Type B pancreatic cell (in vitro differentiated cells): ENCODE data around the gene CUL1. TPM values are rescaled to one million over a fixed set of nuclear protein-coding genes. Genes with fewer than 3 reads are reported as not detected.
A peak's percentile ranks its signal among the peaks of the same experiment; 100 is the strongest.

Experiments used
- DNase-seq: peaks from one replicate; pipeline ENCODE4 v3.0.0; 2021; ENCODE audit warnings: mixed read lengths; ENCODE audit not compliant: unreplicated experiment; ENCODE audit errors: extremely low spot score
- H3K27ac Mint-ChIP-seq: 2 replicates; pipeline ENCODE4 v1.8.0; 2021; ENCODE audit warnings: mild to moderate bottlenecking, mixed read lengths
- H3K27me3 Mint-ChIP-seq: 2 replicates; pipeline ENCODE4 v1.8.0; 2021; ENCODE audit warnings: mixed read lengths
- H3K36me3 Mint-ChIP-seq: 2 replicates; pipeline ENCODE4 v1.8.0; 2021; ENCODE audit warnings: mixed read lengths
- H3K4me1 Mint-ChIP-seq: one replicate; pipeline ENCODE4 v1.8.0; 2021; ENCODE audit warnings: mixed read lengths; ENCODE audit not compliant: unreplicated experiment
- H3K4me3 Mint-ChIP-seq: 2 replicates; pipeline ENCODE4 v1.8.0; 2021; ENCODE audit warnings: mild to moderate bottlenecking, mixed read lengths
- H3K9me3 Mint-ChIP-seq: 2 replicates; pipeline ENCODE4 v1.8.0; 2021; ENCODE audit warnings: mixed read lengths
- total RNA-seq: library from RNA; stranded (reverse); gene quantifications from 2 replicates; pipeline ENCODE4 v1.2.1, GENCODE V29; 2021; ENCODE audit warnings: low replicate concordance
- TF ChIP-seq, protein P1 (sequence below): fragments of 200-600 bp; sonication (generic); conservative IDR thresholded peaks from 2 replicates; pipeline ENCODE4 v1.5.0; 2021; ENCODE audit warnings: antibody characterized with exemption, mild to moderate bottlenecking

The CUL1 gene
- total RNA-seq, 1 donor from 2014 or later: 57.3 TPM

- Mint-ChIP-seq H3K4me1 (no peaks in the 10 kb centered on the region), H3K27ac (no peak overlapping the region), H3K27me3 (no peaks in the 10 kb centered on the region), H3K4me3 (no peak overlapping the region), H3K9me3 (no peaks in the 10 kb centered on the region), H3K36me3 (peaks cover 51% of the 10 kb centered on the region)
- TF ChIP-seq, protein P1, sequence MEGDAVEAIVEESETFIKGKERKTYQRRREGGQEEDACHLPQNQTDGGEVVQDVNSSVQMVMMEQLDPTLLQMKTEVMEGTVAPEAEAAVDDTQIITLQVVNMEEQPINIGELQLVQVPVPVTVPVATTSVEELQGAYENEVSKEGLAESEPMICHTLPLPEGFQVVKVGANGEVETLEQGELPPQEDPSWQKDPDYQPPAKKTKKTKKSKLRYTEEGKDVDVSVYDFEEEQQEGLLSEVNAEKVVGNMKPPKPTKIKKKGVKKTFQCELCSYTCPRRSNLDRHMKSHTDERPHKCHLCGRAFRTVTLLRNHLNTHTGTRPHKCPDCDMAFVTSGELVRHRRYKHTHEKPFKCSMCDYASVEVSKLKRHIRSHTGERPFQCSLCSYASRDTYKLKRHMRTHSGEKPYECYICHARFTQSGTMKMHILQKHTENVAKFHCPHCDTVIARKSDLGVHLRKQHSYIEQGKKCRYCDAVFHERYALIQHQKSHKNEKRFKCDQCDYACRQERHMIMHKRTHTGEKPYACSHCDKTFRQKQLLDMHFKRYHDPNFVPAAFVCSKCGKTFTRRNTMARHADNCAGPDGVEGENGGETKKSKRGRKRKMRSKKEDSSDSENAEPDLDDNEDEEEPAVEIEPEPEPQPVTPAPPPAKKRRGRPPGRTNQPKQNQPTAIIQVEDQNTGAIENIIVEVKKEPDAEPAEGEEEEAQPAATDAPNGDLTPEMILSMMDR: no peak
- no peak for DNase-seq
Measured at GRCh38 chr7:148799893-148800555, 101.3 kb downstream of the CUL1 start.

DNA sequence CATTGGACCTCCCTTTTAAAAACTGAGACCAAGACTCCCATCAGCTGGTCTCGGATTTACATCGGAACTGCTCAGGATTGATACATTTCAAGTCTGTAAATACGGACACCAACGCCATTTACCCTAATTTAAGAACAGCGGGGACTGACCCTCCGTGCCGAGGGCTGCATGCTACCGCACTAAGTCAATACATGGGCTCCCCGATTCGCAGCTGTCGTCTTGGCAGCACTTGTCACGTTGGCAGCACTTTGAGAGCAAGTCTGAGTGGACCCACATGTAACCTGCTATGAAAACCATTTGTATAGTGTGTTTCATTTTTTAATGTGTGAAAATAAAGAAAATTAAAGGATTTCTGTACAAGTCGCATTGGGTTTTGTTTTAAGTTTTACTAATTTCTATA lies 102.0 kb downstream of the CUL1 start:
- H3K4me3 Mint-ChIP-seq: no peak overlapping the region
- H3K27ac Mint-ChIP-seq: no peak overlapping the region
- H3K9me3 Mint-ChIP-seq: no peaks in the 10 kb centered on the region
- no peaks in the 10 kb centered on the region for H3K4me1 Mint-ChIP-seq
- TF ChIP-seq, protein P1: no peak
- no peaks in the 10 kb centered on the region for H3K27me3 Mint-ChIP-seq
- DNase-seq: no peak
- H3K36me3 Mint-ChIP-seq: peaks cover 53% of the 10 kb centered on the region

GRCh38 chr7:148802101-148802493 lies 103.4 kb downstream of the CUL1 start:
- no peaks in the 10 kb centered on the region for H3K9me3 Mint-ChIP-seq
- H3K27me3 Mint-ChIP-seq: no peaks in the 10 kb centered on the region
- peaks cover 51% of the 10 kb centered on the region for H3K36me3 Mint-ChIP-seq
- TF ChIP-seq, protein P1: no peak
- no peaks in the 10 kb centered on the region for H3K4me1 Mint-ChIP-seq
- no peak overlapping the region for H3K4me3 Mint-ChIP-seq
- DNase-seq: no peak
- peak overlapping the region; percentile 41 for H3K27ac Mint-ChIP-seq

DNA sequence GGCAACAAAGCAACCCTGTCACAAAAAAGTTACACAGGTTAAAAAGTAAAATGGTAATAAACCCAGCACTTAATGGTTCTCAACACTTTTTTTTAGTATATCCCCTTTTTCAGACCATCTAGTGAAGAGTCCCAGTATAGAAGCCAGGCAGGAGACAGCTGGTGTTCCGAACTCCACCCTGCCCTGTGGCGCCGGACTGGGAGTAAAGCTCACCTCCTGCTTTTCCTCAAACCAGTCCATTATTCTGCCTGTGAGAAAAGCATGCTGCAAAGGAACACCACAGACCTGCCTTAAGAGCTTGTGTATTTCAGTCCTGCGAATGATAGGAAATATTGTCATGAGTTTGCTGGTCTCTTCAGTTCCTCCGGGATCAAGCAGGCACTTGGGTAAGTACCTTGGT lies 104.4 kb downstream of the CUL1 start:
- no peak for DNase-seq
- H3K9me3 Mint-ChIP-seq: no peaks in the 10 kb centered on the region
- H3K27ac Mint-ChIP-seq: no peak overlapping the region
- H3K4me3 Mint-ChIP-seq: no peak overlapping the region
- no peaks in the 10 kb centered on the region for H3K4me1 Mint-ChIP-seq
- H3K27me3 Mint-ChIP-seq: no peaks in the 10 kb centered on the region
- peaks cover 50% of the 10 kb centered on the region for H3K36me3 Mint-ChIP-seq
- TF ChIP-seq, protein P1: no peak

GRCh38 chr7:148804343-148805235 lies 105.9 kb downstream of the CUL1 start:
- no peak for DNase-seq
- H3K4me3 Mint-ChIP-seq: no peak overlapping the region
- TF ChIP-seq, protein P1: no peak
- H3K4me1 Mint-ChIP-seq: no peaks in the 10 kb centered on the region
- no peaks in the 10 kb centered on the region for H3K27me3 Mint-ChIP-seq
- H3K9me3 Mint-ChIP-seq: no peaks in the 10 kb centered on the region
- H3K36me3 Mint-ChIP-seq: peaks cover 45% of the 10 kb centered on the region
- H3K27ac Mint-ChIP-seq: no peak overlapping the region
